NCI-H1436 (cell line): ENCODE measurements around the gene STRN3.

ENCODE experiments used
- DNase-seq: peaks from one replicate; lab custom pipeline; 2025; lab: John Stamatoyannopoulos, UW

The STRN3 gene

GRCh38 chr14:30873308-30874119 lies 152.7 kb downstream of the STRN3 start:
- no peak for DNase-seq

GRCh38 chr14:30872602-30873001 lies 153.6 kb downstream of the STRN3 start:
- no peak for DNase-seq

- DNase-seq = no peak
Observed at GRCh38 chr14:30869551-30870155, 156.5 kb downstream of the STRN3 start.

GRCh38 chr14:30868736-30869135 lies 157.4 kb downstream of the STRN3 start:
- no peak for DNase-seq

- no peak for DNase-seq
Observed at GRCh38 chr14:30864934-30865333, 161.2 kb downstream of the STRN3 start.

GRCh38 chr14:30861200-30861599 lies 165.0 kb downstream of the STRN3 start:
- DNase-seq = no peak

GRCh38 chr14:30855345-30856037 lies 170.7 kb downstream of the STRN3 start:
- DNase-seq = no peak

- no peak for DNase-seq
Observed at GRCh38 chr14:30854492-30854891, 171.7 kb downstream of the STRN3 start.

GRCh38 chr14:30853946-30854345 lies 172.2 kb downstream of the STRN3 start:
- no peak for DNase-seq

- DNase-seq = no peak
Observed at GRCh38 chr14:30849983-30850382, 176.2 kb downstream of the STRN3 start.

- no peak for DNase-seq
Observed at GRCh38 chr14:30849354-30849753, 176.8 kb downstream of the STRN3 start.

- DNase-seq = no peak
Observed at GRCh38 chr14:30848449-30849240, 177.5 kb downstream of the STRN3 start.
